ENCODE data around the gene ADGB.

GRCh38 chr6:146864885-146865284 lies 266.1 kb downstream of the ADGB start:
- TF ChIP-seq POLR2A (IDR thresholded peaks at IDR 0.05; ENCODE audit: low read depth, low read length) = no peak
- TF ChIP-seq PAX5 (IDR thresholded peaks at IDR 0.05; ENCODE audit: insufficient read depth, low read length, severe bottlenecking) = no peak
- no peak for TF ChIP-seq TAF1 (IDR thresholded peaks at IDR 0.05; ENCODE audit: low read depth, low read length)
- no peak for TF ChIP-seq POLR2AphosphoS5 (IDR thresholded peaks at IDR 0.05; ENCODE audit: low read depth, low read length)

All from GM12891 (cell line).